H9 (cell line): ENCODE measurements around the gene ST14. TPM values are rescaled to one million over a fixed set of nuclear protein-coding genes. Genes with fewer than 3 reads are reported as not detected.

ENCODE experiments used
- DNase-seq: peaks from one replicate; pipeline ENCODE4 v3.0.0-alpha.2; 2017
- H2AFZ ChIP-seq: one replicate; pipeline ENCODE4 v1.6.1; 2013; ENCODE audit warnings: mild to moderate bottlenecking, low read length, control low read depth, moderate library complexity
- H2AK5ac ChIP-seq: 2 replicates; pipeline ENCODE4 v1.6.1; 2013; ENCODE audit warnings: low read length, control low read depth, mixed read lengths; ENCODE audit not compliant: insufficient read length
- H2BK120ac ChIP-seq: one replicate; pipeline ENCODE4 v1.6.1; 2013; ENCODE audit warnings: low read depth, mild to moderate bottlenecking, low read length, control low read depth, inconsistent platforms; ENCODE audit not compliant: poor library complexity, severe bottlenecking
- H2BK12ac ChIP-seq: 2 replicates; pipeline ENCODE4 v1.6.1; 2013; ENCODE audit warnings: low read length, control low read depth, mixed read lengths, low read depth; ENCODE audit not compliant: insufficient read length
- H2BK15ac ChIP-seq: 2 replicates; pipeline ENCODE4 v1.6.1; 2013; ENCODE audit warnings: low read depth, low read length, control low read depth
- H2BK20ac ChIP-seq: one replicate; pipeline ENCODE4 v1.6.1; 2013; ENCODE audit warnings: low read depth, mild to moderate bottlenecking, low read length, control low read depth, inconsistent platforms; ENCODE audit not compliant: poor library complexity, severe bottlenecking
- H2BK5ac ChIP-seq: 2 replicates; pipeline ENCODE4 v1.6.1; 2013; ENCODE audit warnings: low read length, control low read depth, mixed read lengths; ENCODE audit not compliant: insufficient read length
- H3K14ac ChIP-seq: 2 replicates; pipeline ENCODE4 v1.6.1; 2013; ENCODE audit warnings: low read length, control low read depth; ENCODE audit not compliant: insufficient read depth
- H3K18ac ChIP-seq: 2 replicates; pipeline ENCODE4 v1.6.1; 2013; ENCODE audit warnings: low read depth, mild to moderate bottlenecking, mixed read lengths, low read length, control low read depth; ENCODE audit not compliant: insufficient read length
- H3K23ac ChIP-seq: 2 replicates; pipeline ENCODE4 v1.6.1; 2013; ENCODE audit warnings: low read length, control low read depth, mixed read lengths, low read depth; ENCODE audit not compliant: insufficient read length
- H3K23me2 ChIP-seq: 2 replicates; pipeline ENCODE4 v1.6.1; 2013; ENCODE audit warnings: low read depth, mild to moderate bottlenecking, mixed read lengths, low read length, control low read depth; ENCODE audit not compliant: insufficient read length, poor library complexity, severe bottlenecking
- H3K27ac ChIP-seq: 2 replicates; pipeline ENCODE4 v1.5.1; 2013; ENCODE audit warnings: low read length, control low read depth, mixed read lengths, low read depth; ENCODE audit not compliant: insufficient read length
- H3K27me3 ChIP-seq: 2 replicates; pipeline ENCODE4 v1.6.1; 2013; ENCODE audit warnings: low read length, control low read depth, inconsistent platforms; ENCODE audit not compliant: insufficient read depth
- H3K4ac ChIP-seq: 2 replicates; pipeline ENCODE4 v1.6.1; 2013; ENCODE audit warnings: low read depth, mild to moderate bottlenecking, control low read depth, inconsistent platforms, low read length, moderate library complexity
- H3K4me1 ChIP-seq: 2 replicates; pipeline ENCODE4 v1.6.1; 2013; ENCODE audit warnings: low read length, control low read depth, inconsistent platforms; ENCODE audit not compliant: insufficient read depth
- H3K4me2 ChIP-seq: 2 replicates; pipeline ENCODE4 v1.6.1; 2013; ENCODE audit warnings: low read length, control low read depth, mixed read lengths; ENCODE audit not compliant: insufficient read length, insufficient read depth
- H3K56ac ChIP-seq: 2 replicates; pipeline ENCODE4 v1.6.1; 2013; ENCODE audit warnings: low read depth, mild to moderate bottlenecking, mixed read lengths, low read length, control low read depth; ENCODE audit not compliant: insufficient read length
- H3K79me1 ChIP-seq: 2 replicates; pipeline ENCODE4 v1.6.1; 2013; ENCODE audit warnings: low read depth, mild to moderate bottlenecking, moderate library complexity, low read length, control low read depth, inconsistent platforms; ENCODE audit not compliant: insufficient read depth, poor library complexity, severe bottlenecking
- H3K79me2 ChIP-seq: 2 replicates; pipeline ENCODE4 v1.6.1; 2013; ENCODE audit warnings: low read length, control low read depth, inconsistent platforms; ENCODE audit not compliant: insufficient read depth
- H3K9ac ChIP-seq: 2 replicates; pipeline ENCODE4 v1.6.1; 2013; ENCODE audit warnings: low read length, control low read depth, mixed read lengths; ENCODE audit not compliant: insufficient read length; ENCODE audit errors: extremely low read depth
- H3K9me3 ChIP-seq: one replicate; pipeline ENCODE4 v1.6.1; 2013; ENCODE audit warnings: low read depth, low read length, inconsistent platforms; ENCODE audit not compliant: control insufficient read depth
- H3T11ph ChIP-seq: one replicate; pipeline ENCODE4 v1.6.1; 2013; ENCODE audit warnings: mild to moderate bottlenecking, low read length, control low read depth, inconsistent platforms
- H4K20me1 ChIP-seq: one replicate; pipeline ENCODE4 v1.6.1; 2013; ENCODE audit not compliant: control insufficient read depth, insufficient read length, insufficient read depth
- H4K5ac ChIP-seq: 2 replicates; pipeline ENCODE4 v1.6.1; 2013; ENCODE audit warnings: low read depth, mild to moderate bottlenecking, mixed read lengths, low read length, control low read depth; ENCODE audit not compliant: insufficient read length
- H4K8ac ChIP-seq: replicated peaks from 2 replicates; pipeline ENCODE4 v1.6.1; 2013; ENCODE audit warnings: low read length, control low read depth, mixed read lengths, low read depth; ENCODE audit not compliant: insufficient read length
- H4K91ac ChIP-seq: 2 replicates; pipeline ENCODE4 v1.6.1; 2013; ENCODE audit warnings: low read depth, mild to moderate bottlenecking, moderate library complexity, mixed read lengths, low read length, control low read depth; ENCODE audit not compliant: insufficient read length
- H3K27ac Mint-ChIP-seq, 3 experiments: 2 replicates in 2 of 3; 3 replicates in 1 of 3; pipeline ENCODE4 v1.8.0; 2020 to 2021; ENCODE audit warnings: mixed read lengths in 3 of 3, mild to moderate bottlenecking in 1 of 3, moderate library complexity in 1 of 3
- H3K27me3 Mint-ChIP-seq: 2 replicates; pipeline ENCODE4 v1.8.0; 2021; ENCODE audit warnings: low read depth, mild to moderate bottlenecking, moderate library complexity, mixed read lengths
- H3K36me3 Mint-ChIP-seq, 3 experiments: 2 replicates in 2 of 3; 3 replicates in 1 of 3; pipeline ENCODE4 v1.8.0; 2020 to 2021; ENCODE audit warnings: low read depth in 3 of 3, mixed read lengths in 3 of 3; ENCODE audit not compliant: insufficient read depth in 1 of 3
- H3K4me1 Mint-ChIP-seq, 2 experiments: 2 replicates each; pipeline ENCODE4 v1.8.0; 2020; ENCODE audit warnings: mixed read lengths in 2 of 2
- H3K4me3 Mint-ChIP-seq, 2 experiments: 2 replicates in 1 of 2; 3 replicates in 1 of 2; pipeline ENCODE4 v1.8.0; 2020 to 2021; ENCODE audit warnings: mild to moderate bottlenecking in 2 of 2, mixed read lengths in 2 of 2, moderate library complexity in 1 of 2
- H3K9me3 Mint-ChIP-seq, 2 experiments: 2 replicates in 1 of 2; 3 replicates in 1 of 2; pipeline ENCODE4 v1.8.0; 2020; ENCODE audit warnings: mild to moderate bottlenecking in 2 of 2, mixed read lengths in 2 of 2, moderate library complexity in 1 of 2
- CTCF ChIP-seq: fragments of 200-600 bp; sonication (generic); conservative IDR thresholded peaks from 3 replicates; pipeline ENCODE4 v1.8.0; 2021; ENCODE audit warnings: antibody characterized with exemption, mild to moderate bottlenecking
- WGBS: extraction: QIAGEN DNeasy Blood & Tissue Kit; methylation state at CpG from one replicate; pipeline ENCODE4 v1.1.7; 2013; ENCODE audit warnings: missing lambda C conversion rate, low lambda C conversion rate, mixed read lengths; ENCODE audit not compliant: insufficient read length; ENCODE audit errors: extremely low coverage; 5-methylcytosine and 5-hydroxymethylcytosine counted together
- total RNA-seq: library from RNA; stranded (reverse); gene quantifications from 2 replicates; pipeline ENCODE4 v1.2.1, GENCODE V29; 2021

Gene ST14
- total RNA-seq, 1 experiment from 2014 or later, result 22.4 TPM

- H3K14ac ChIP-seq, result no peak overlapping the region
- no peak for TF ChIP-seq CTCF
- no peak overlapping the region for H3K4me2 ChIP-seq
- DNase-seq, result no peak
- Mint-ChIP-seq H3K4me3 (no peak overlapping the region), H3K27me3 (peaks cover 1% of the 10 kb centered on the region), H3K36me3 (peaks cover 0 to 2% (median 0%) of the 10 kb centered on the region in 3 experiments; a peak in 1 of 7 replicates), H3K9me3 (no peaks in the 10 kb centered on the region; a peak in 1 of 5 replicates), H3K27ac (no peak overlapping the region; a peak in 2 of 7 replicates), H3K4me1 (peaks cover 13 to 16% of the 10 kb centered on the region in 2 experiments)
- H3K79me2 ChIP-seq, result no peaks in the 10 kb centered on the region
- H3K18ac ChIP-seq, result no peak overlapping the region
- no peak overlapping the region for H2BK12ac ChIP-seq
- no peak overlapping the region for H3K9ac ChIP-seq
- H3K79me1 ChIP-seq, result no peaks in the 10 kb centered on the region
- H2AFZ ChIP-seq, result no peak overlapping the region
- no peak overlapping the region for H4K8ac ChIP-seq
- no peaks in the 10 kb centered on the region for H3K9me3 ChIP-seq
- H4K5ac ChIP-seq, result no peak overlapping the region
- WGBS, result no CpG with 5 or more reads among the region's 4 CpGs
- H2AK5ac ChIP-seq, result no peak overlapping the region
- peaks cover 4% of the 10 kb centered on the region; the same call in 1 of the 2 replicates for H3K4me1 ChIP-seq
- peaks cover 3% of the 10 kb centered on the region for H4K20me1 ChIP-seq
- no peak overlapping the region for H3T11ph ChIP-seq
- no peak overlapping the region for H4K91ac ChIP-seq
- H2BK15ac ChIP-seq, result no peak overlapping the region
- H3K23ac ChIP-seq, result no peak overlapping the region
- H2BK20ac ChIP-seq, result no peak overlapping the region
- no peak overlapping the region for H3K27ac ChIP-seq
- no peaks in the 10 kb centered on the region for H3K23me2 ChIP-seq
- no peak overlapping the region for H2BK120ac ChIP-seq
- no peak overlapping the region for H3K56ac ChIP-seq
- no peaks in the 10 kb centered on the region for H3K27me3 ChIP-seq
- H2BK5ac ChIP-seq, result no peak overlapping the region
- H3K4ac ChIP-seq, result no peak overlapping the region
These were observed 20.9 kb downstream of the ST14 start for GRCh38 chr11:130180491-130180890.
